Spleen (tissue), 7 donors: ENCODE data around the gene SLC38A8.

Source experiments
- POLR2A ChIP-seq, 3 donors: fragments of 450-650 bp; IDR thresholded peaks; one replicate each; pipeline ENCODE4 v1.5.1; 2017; ENCODE audit warnings: antibody characterized with exemption in 3 of 3, mild to moderate bottlenecking in 1 of 3
- TF ChIP-seq, protein P1 (sequence below), 11 experiments: fragments of 200-600 bp in 7 of 11; fragments of 450-650 bp in 4 of 11; sonication (generic) in 4 of 11; IDR thresholded peaks in 8 of 11; conservative IDR thresholded peaks in 3 of 11; 1 replicate in 7 of 11; 2 replicates in 4 of 11; pipeline versions ENCODE4 v1.4.0 to v1.8.0; 2016 to 2021; ENCODE audit warnings: antibody characterized with exemption in 11 of 11, inconsistent platforms in 4 of 11, mild to moderate bottlenecking in 1 of 11
- donor health status: DM: no; HTN: no; CAD: no; lungs with moderate emphysema.
- donor health status: DM: no; HTN: no; CAD: no.
- donor health status: DM: no; HTN: no; CAD: no.

DNA sequence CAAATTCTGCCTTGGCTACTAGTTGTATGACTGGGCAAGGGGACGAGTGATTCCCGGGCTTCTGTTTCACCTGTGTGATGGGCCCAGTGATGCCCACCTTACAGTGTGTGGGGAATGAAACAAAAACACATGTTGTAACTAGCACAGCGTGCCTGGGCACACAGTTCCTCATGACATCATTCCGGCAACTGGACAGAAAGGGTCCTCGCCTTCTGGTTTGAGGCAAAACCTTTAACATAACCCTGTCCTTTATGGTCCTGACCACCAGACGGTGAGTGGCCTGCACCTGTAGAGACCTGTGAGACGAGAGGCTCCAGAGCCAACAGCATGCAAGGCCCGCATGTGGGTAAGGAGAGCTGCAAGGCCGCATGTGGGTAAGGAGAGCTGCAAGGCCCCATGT, 7.7 kb upstream of the SLC38A8 start:
- TF ChIP-seq, protein P1, sequence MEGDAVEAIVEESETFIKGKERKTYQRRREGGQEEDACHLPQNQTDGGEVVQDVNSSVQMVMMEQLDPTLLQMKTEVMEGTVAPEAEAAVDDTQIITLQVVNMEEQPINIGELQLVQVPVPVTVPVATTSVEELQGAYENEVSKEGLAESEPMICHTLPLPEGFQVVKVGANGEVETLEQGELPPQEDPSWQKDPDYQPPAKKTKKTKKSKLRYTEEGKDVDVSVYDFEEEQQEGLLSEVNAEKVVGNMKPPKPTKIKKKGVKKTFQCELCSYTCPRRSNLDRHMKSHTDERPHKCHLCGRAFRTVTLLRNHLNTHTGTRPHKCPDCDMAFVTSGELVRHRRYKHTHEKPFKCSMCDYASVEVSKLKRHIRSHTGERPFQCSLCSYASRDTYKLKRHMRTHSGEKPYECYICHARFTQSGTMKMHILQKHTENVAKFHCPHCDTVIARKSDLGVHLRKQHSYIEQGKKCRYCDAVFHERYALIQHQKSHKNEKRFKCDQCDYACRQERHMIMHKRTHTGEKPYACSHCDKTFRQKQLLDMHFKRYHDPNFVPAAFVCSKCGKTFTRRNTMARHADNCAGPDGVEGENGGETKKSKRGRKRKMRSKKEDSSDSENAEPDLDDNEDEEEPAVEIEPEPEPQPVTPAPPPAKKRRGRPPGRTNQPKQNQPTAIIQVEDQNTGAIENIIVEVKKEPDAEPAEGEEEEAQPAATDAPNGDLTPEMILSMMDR (IDR thresholded peaks at IDR 0.05 in 8 of 11, conservative IDR thresholded peaks at IDR 0.05 in 3 of 11) = no peak
- TF ChIP-seq POLR2A (IDR thresholded peaks at IDR 0.05) = no peak
